PC-9 (cell line): ENCODE data around the gene PASK. TPM values are rescaled to one million over a fixed set of nuclear protein-coding genes. Genes with fewer than 3 reads are reported as not detected.

ENCODE experiments used
- BruUV-seq: library from RNA; stranded (reverse); fragments of 400-500 nt; replicated peaks from 2 replicates; lab custom pipeline; 2021; lab: Mats Ljungman, UMichigan
- CTCF ChIA-PET: fragments of 300-600 bp; sonication (Branson Sonifier 250); formaldehyde crosslinking; loops from one replicate; lab custom pipeline; 2022; ENCODE audit warnings: antibody characterized with exemption; lab: Charles Lee
- POLR2A ChIA-PET: fragments of 300-600 bp; sonication (Branson Sonifier 250); formaldehyde crosslinking; loops from one replicate; lab custom pipeline; 2022; ENCODE audit warnings: antibody characterized with exemption; ENCODE audit not compliant: unreplicated experiment; lab: Charles Lee
- DNase-seq, 2 experiments: peaks; one replicate each; pipeline versions ENCODE4 v3.0.0 to v3.0.0-alpha.2; 2015 to 2022; ENCODE audit warnings: mixed read lengths in 1 of 2
- H2AFZ ChIP-seq: fragments of 200-600 bp; sonication (generic); 2 replicates; pipeline ENCODE4 v1.8.1; 2017; ENCODE audit warnings: antibody characterized with exemption
- H3F3A ChIP-seq: fragments of 200-600 bp; sonication (generic); 2 replicates; pipeline ENCODE4 v1.8.1; 2017; ENCODE audit warnings: antibody characterized with exemption, mild to moderate bottlenecking, low read depth; ENCODE audit not compliant: insufficient read depth
- H3K27ac ChIP-seq: fragments of 200-600 bp; sonication (generic); 2 replicates; pipeline ENCODE4 v1.6.1; 2016; ENCODE audit warnings: mixed run types
- H3K27me3 ChIP-seq: fragments of 200-600 bp; sonication (generic); 2 replicates; pipeline ENCODE4 v1.6.1; 2016; ENCODE audit warnings: low read depth, mixed run types; ENCODE audit not compliant: insufficient read depth
- H3K36me3 ChIP-seq: fragments of 200-600 bp; sonication (generic); 2 replicates; pipeline ENCODE4 v1.6.1; 2016; ENCODE audit warnings: low read depth, mixed run types
- H3K4me1 ChIP-seq: fragments of 200-600 bp; sonication (generic); replicated peaks from 2 replicates; pipeline ENCODE4 v1.6.1; 2016; ENCODE audit warnings: mixed run types; ENCODE audit not compliant: insufficient read depth
- H3K4me2 ChIP-seq: fragments of 200-600 bp; sonication (generic); 2 replicates; pipeline ENCODE4 v1.6.1; 2017; ENCODE audit warnings: mixed run types
- H3K4me3 ChIP-seq: fragments of 200-600 bp; sonication (generic); 2 replicates; pipeline ENCODE4 v1.6.1; 2016; ENCODE audit warnings: mixed run types
- H3K79me2 ChIP-seq: fragments of 200-600 bp; sonication (generic); 2 replicates; pipeline ENCODE4 v1.6.1; 2017; ENCODE audit warnings: low read depth, mixed run types
- H3K9me2 ChIP-seq: fragments of 200-600 bp; sonication (generic); 2 replicates; pipeline ENCODE4 v1.8.1; 2017; ENCODE audit warnings: mild to moderate bottlenecking; ENCODE audit not compliant: insufficient read depth
- H3K9me3 ChIP-seq: fragments of 200-600 bp; sonication (generic); 2 replicates; pipeline ENCODE4 v1.8.1; 2016; ENCODE audit warnings: low read depth; ENCODE audit not compliant: insufficient read depth
- H4K20me1 ChIP-seq: fragments of 200-600 bp; sonication (generic); 2 replicates; pipeline ENCODE4 v1.8.1; 2017; ENCODE audit not compliant: insufficient read depth
- CTCF ChIP-seq: fragments of 200-600 bp; sonication (generic); conservative IDR thresholded peaks from 2 replicates; pipeline ENCODE4 v1.6.1; 2017; ENCODE audit warnings: mixed run types, antibody characterized with exemption, mild to moderate bottlenecking, moderate library complexity
- EZH2 ChIP-seq: fragments of 200-600 bp; sonication (generic); IDR thresholded peaks from 2 replicates; pipeline ENCODE4 v1.8.0; 2017; ENCODE audit warnings: antibody characterized with exemption, low read depth
- intact Hi-C: fragments of 100-400 bp; cut with micrococcal nuclease; formaldehyde crosslinking; loops from one replicate; pipeline ENCODE4 v1.10.0; 2022; ENCODE audit not compliant: unreplicated experiment
- total RNA-seq: library from RNA; stranded (reverse); gene quantifications from 2 replicates; pipeline ENCODE4 v1.2.3, GENCODE V29; 2021

The PASK gene
- total RNA-seq, 1 experiment from 2014 or later = 77.5 TPM

- H3K9me3 ChIP-seq = no peaks in the 10 kb centered on the region; the same call in 1 of the 2 replicates
- no peaks in the 10 kb centered on the region; the same call in 1 of the 2 replicates for H3F3A ChIP-seq
- no peak overlapping the region for H3K4me3 ChIP-seq
- intact Hi-C loops = no loop called here
- no peaks in the 10 kb centered on the region for H4K20me1 ChIP-seq
- peaks cover 13% of the 10 kb centered on the region for H3K36me3 ChIP-seq
- no peaks in the 10 kb centered on the region for H3K9me2 ChIP-seq
- no peak overlapping the region for H3K4me2 ChIP-seq
- H3K4me1 ChIP-seq = no peaks in the 10 kb centered on the region
- CTCF ChIA-PET = no interaction called here
- no peaks in the 10 kb centered on the region for H3K27me3 ChIP-seq
- no peak for DNase-seq
- BruUV-seq = no TSS peak
- no peaks in the 10 kb centered on the region for H3K79me2 ChIP-seq
- POLR2A ChIA-PET = no interaction called here
- no peak for TF ChIP-seq CTCF
- no peak for TF ChIP-seq EZH2
- no peak overlapping the region for H2AFZ ChIP-seq
- H3K27ac ChIP-seq = no peak overlapping the region
These were observed 28.8 kb downstream of the PASK start for GRCh38 chr2:241120440-241120839.

- no peaks in the 10 kb centered on the region for H3K9me2 ChIP-seq
- no peak overlapping the region for H2AFZ ChIP-seq
- no peaks in the 10 kb centered on the region for H3K79me2 ChIP-seq
- no peaks in the 10 kb centered on the region for H3K4me1 ChIP-seq
- no peak overlapping the region for H3K27ac ChIP-seq
- no peak for TF ChIP-seq EZH2
- no peak for TF ChIP-seq CTCF
- no peaks in the 10 kb centered on the region for H4K20me1 ChIP-seq
- no peaks in the 10 kb centered on the region for H3K27me3 ChIP-seq
- no peaks in the 10 kb centered on the region; the same call in 1 of the 2 replicates for H3F3A ChIP-seq
- CTCF ChIA-PET = no interaction called here
- BruUV-seq = no TSS peak
- intact Hi-C loops = no loop called here
- H3K4me3 ChIP-seq = no peak overlapping the region
- H3K4me2 ChIP-seq = no peak overlapping the region
- POLR2A ChIA-PET = no interaction called here
- DNase-seq = no peak
- H3K36me3 ChIP-seq = peaks cover 13% of the 10 kb centered on the region
- H3K9me3 ChIP-seq = no peaks in the 10 kb centered on the region; the same call in 1 of the 2 replicates
These were observed 30.4 kb downstream of the PASK start for GRCh38 chr2:241118737-241119505.

- H2AFZ ChIP-seq = no peak overlapping the region
- H3K36me3 ChIP-seq = peaks cover 13% of the 10 kb centered on the region
- no peaks in the 10 kb centered on the region for H3K9me2 ChIP-seq
- H3K4me2 ChIP-seq = no peak overlapping the region
- no peaks in the 10 kb centered on the region for H4K20me1 ChIP-seq
- TF ChIP-seq EZH2 = no peak
- TF ChIP-seq CTCF = no peak
- H3K79me2 ChIP-seq = no peaks in the 10 kb centered on the region
- CTCF ChIA-PET = no interaction called here
- DNase-seq = no peak
- no peak overlapping the region for H3K4me3 ChIP-seq
- no peaks in the 10 kb centered on the region for H3K4me1 ChIP-seq
- H3K27me3 ChIP-seq = no peaks in the 10 kb centered on the region
- H3K9me3 ChIP-seq = no peaks in the 10 kb centered on the region; the same call in 1 of the 2 replicates
- intact Hi-C loops = no loop called here
- no peaks in the 10 kb centered on the region; the same call in 1 of the 2 replicates for H3F3A ChIP-seq
- POLR2A ChIA-PET = no interaction called here
- no peak overlapping the region for H3K27ac ChIP-seq
- BruUV-seq = no TSS peak
These were observed 32.4 kb downstream of the PASK start for GRCh38 chr2:241116606-241117560.
